Measurements from ENCODE around the gene ALG10B.

DNA sequence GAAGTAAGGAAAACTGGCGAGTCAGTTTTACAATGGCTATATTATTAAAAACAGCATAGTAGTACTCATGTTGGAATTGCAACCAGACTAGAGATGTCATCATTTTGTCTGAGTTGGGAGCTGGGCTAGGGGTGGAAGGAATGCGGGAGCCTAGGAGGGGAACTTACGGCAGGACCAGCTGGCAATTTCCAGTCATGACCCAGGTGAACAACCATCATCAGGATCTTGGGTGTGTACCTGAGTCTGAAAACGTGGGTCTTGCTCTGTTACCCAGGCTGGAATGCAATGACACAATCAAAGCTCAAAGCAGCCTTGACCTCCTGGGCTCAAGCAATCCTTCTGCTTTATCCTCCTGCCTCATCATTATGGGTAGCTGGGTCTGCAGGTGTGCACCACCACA lies 50.9 kb downstream of the ALG10B start:
- TF ChIP-seq POLR2A (IDR thresholded peaks at IDR 0.05; ENCODE audit: low read depth, low read length) (no peak), BHLHE40 (IDR thresholded peaks at IDR 0.05; ENCODE audit: low read depth, low read length) (no peak), MAFK (IDR thresholded peaks at IDR 0.05; ENCODE audit: low read depth, low read length) (no peak), RFX5 (IDR thresholded peaks at IDR 0.05; ENCODE audit: low read depth, low read length) (no peak)
- TF ChIP-seq, protein P1, sequence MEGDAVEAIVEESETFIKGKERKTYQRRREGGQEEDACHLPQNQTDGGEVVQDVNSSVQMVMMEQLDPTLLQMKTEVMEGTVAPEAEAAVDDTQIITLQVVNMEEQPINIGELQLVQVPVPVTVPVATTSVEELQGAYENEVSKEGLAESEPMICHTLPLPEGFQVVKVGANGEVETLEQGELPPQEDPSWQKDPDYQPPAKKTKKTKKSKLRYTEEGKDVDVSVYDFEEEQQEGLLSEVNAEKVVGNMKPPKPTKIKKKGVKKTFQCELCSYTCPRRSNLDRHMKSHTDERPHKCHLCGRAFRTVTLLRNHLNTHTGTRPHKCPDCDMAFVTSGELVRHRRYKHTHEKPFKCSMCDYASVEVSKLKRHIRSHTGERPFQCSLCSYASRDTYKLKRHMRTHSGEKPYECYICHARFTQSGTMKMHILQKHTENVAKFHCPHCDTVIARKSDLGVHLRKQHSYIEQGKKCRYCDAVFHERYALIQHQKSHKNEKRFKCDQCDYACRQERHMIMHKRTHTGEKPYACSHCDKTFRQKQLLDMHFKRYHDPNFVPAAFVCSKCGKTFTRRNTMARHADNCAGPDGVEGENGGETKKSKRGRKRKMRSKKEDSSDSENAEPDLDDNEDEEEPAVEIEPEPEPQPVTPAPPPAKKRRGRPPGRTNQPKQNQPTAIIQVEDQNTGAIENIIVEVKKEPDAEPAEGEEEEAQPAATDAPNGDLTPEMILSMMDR (conservative IDR thresholded peaks at IDR 0.05; ENCODE audit: low read depth, low read length), result no peak
- TF ChIP-seq, protein P2, sequence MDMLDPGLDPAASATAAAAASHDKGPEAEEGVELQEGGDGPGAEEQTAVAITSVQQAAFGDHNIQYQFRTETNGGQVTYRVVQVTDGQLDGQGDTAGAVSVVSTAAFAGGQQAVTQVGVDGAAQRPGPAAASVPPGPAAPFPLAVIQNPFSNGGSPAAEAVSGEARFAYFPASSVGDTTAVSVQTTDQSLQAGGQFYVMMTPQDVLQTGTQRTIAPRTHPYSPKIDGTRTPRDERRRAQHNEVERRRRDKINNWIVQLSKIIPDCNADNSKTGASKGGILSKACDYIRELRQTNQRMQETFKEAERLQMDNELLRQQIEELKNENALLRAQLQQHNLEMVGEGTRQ (IDR thresholded peaks at IDR 0.05; ENCODE audit: low read depth, low read length), result no peak
